DND-41 (cell line): Measurements from ENCODE around the gene SGK1.

Source experiments
- ATAC-seq: fragments of 200-7000 bp; cut with Tn5 transposase; 3 replicates; pipeline ENCODE4 v1.9.1; 2021; ENCODE audit warnings: low read depth; ENCODE audit not compliant: insufficient read depth
- DNase-seq: peaks from one replicate; pipeline ENCODE4 v3.0.0-alpha.2; 2020
- H2AFZ ChIP-seq: 2 replicates; pipeline ENCODE4 v1.6.0; 2012; ENCODE audit warnings: low read depth, low read length
- H3K27ac ChIP-seq: 2 replicates; pipeline ENCODE4 v1.5.1; 2012; ENCODE audit warnings: low read length, inconsistent platforms
- H3K27me3 ChIP-seq: fragments of 200-600 bp; sonication (generic); 2 replicates; pipeline ENCODE4 v1.6.0; 2012; ENCODE audit warnings: low read length, mild to moderate bottlenecking, inconsistent platforms; ENCODE audit not compliant: insufficient read depth, poor library complexity
- H3K36me3 ChIP-seq: 2 replicates; pipeline ENCODE4 v1.5.1; 2012; ENCODE audit warnings: low read length, inconsistent platforms; ENCODE audit not compliant: insufficient read depth
- H3K4me1 ChIP-seq: 2 replicates; pipeline ENCODE4 v1.5.1; 2012; ENCODE audit warnings: mild to moderate bottlenecking, low read length; ENCODE audit not compliant: insufficient read depth
- H3K4me2 ChIP-seq: 2 replicates; pipeline ENCODE4 v1.6.0; 2012; ENCODE audit warnings: mild to moderate bottlenecking, moderate library complexity, low read length, inconsistent platforms; ENCODE audit not compliant: insufficient read depth
- H3K4me3 ChIP-seq, 2 experiments: fragments of 200-600 bp in 1 of 2; shearing (Covaris generic) in 1 of 2; 2 replicates each; pipeline ENCODE4 v1.5.1; 2012 to 2016; ENCODE audit warnings: inconsistent platforms in 2 of 2, low read length in 2 of 2, mild to moderate bottlenecking in 2 of 2, low read depth in 1 of 2, moderate library complexity in 1 of 2
- H3K79me2 ChIP-seq: 2 replicates; pipeline ENCODE4 v1.6.0; 2012; ENCODE audit warnings: low read length, inconsistent platforms; ENCODE audit not compliant: insufficient read depth
- H3K9ac ChIP-seq: 2 replicates; pipeline ENCODE4 v1.6.0; 2012; ENCODE audit warnings: low read depth, mild to moderate bottlenecking, inconsistent platforms, low read length, moderate library complexity
- H3K9me3 ChIP-seq: 2 replicates; pipeline ENCODE4 v1.5.1; 2012; ENCODE audit warnings: low read length, moderate library complexity, mild to moderate bottlenecking, inconsistent platforms; ENCODE audit not compliant: insufficient read depth, severe bottlenecking
- H4K20me1 ChIP-seq: 2 replicates; pipeline ENCODE4 v1.6.0; 2012; ENCODE audit warnings: low read length; ENCODE audit not compliant: insufficient read depth
- EZH2 ChIP-seq: IDR thresholded peaks from 3 replicates; pipeline ENCODE4 v1.6.1; 2012; ENCODE audit warnings: borderline replicate concordance, low read depth, mild to moderate bottlenecking, moderate library complexity, low read length, inconsistent platforms; ENCODE audit not compliant: severe bottlenecking
- TF ChIP-seq, protein P1 (sequence below): IDR thresholded peaks from 2 replicates; pipeline ENCODE4 v1.5.1; 2012; ENCODE audit warnings: borderline replicate concordance, low read length, moderate library complexity, mild to moderate bottlenecking; ENCODE audit not compliant: poor library complexity, severe bottlenecking; ENCODE audit errors: extremely low read depth

Gene SGK1

DNA sequence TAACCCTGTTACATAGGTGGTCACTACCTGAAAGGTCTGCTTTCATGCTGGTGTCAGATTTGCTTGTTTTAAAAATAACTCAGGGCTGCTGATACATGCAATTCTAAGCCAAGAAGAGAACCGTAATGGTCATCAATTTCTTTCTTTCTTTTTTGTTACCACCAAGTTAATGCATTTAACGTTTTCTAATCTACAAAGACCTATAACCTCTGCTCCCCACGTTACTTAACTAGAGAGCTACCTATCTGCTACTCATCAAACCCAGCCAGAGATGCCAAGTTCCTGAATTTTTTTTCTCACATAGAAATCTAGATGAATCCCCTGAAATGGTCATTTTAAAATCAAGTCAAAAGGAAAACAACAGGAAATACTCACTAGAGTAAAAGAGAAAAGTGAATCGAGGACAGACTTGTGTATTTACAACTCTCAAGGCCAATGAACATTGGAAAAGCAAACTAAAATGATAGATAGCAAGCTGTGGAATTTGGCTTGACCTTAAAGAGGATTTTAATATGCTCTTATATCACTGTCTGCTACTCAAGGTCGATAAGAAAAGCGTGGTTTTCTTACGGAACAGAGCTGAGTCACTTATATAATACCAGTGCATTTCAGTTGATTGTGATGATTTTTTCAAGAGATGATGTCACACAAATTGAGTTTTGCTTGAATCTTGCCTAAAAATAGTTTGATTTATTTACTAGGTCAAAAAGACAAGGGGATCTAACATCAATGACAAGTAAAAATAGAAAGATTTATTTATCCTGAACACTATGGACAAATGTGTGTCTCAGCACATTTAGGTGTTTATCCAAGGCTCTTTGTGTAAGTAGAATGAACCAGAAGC, 67.9 kb downstream of the SGK1 start:
- DNase-seq (no peak), ATAC-seq (no peak)
- H3K4me1 ChIP-seq, result peaks cover 27% of the 10 kb centered on the region
- no peak overlapping the region for H3K4me3 ChIP-seq
- TF ChIP-seq, protein P1, sequence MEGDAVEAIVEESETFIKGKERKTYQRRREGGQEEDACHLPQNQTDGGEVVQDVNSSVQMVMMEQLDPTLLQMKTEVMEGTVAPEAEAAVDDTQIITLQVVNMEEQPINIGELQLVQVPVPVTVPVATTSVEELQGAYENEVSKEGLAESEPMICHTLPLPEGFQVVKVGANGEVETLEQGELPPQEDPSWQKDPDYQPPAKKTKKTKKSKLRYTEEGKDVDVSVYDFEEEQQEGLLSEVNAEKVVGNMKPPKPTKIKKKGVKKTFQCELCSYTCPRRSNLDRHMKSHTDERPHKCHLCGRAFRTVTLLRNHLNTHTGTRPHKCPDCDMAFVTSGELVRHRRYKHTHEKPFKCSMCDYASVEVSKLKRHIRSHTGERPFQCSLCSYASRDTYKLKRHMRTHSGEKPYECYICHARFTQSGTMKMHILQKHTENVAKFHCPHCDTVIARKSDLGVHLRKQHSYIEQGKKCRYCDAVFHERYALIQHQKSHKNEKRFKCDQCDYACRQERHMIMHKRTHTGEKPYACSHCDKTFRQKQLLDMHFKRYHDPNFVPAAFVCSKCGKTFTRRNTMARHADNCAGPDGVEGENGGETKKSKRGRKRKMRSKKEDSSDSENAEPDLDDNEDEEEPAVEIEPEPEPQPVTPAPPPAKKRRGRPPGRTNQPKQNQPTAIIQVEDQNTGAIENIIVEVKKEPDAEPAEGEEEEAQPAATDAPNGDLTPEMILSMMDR, result no peak
- no peaks in the 10 kb centered on the region for H4K20me1 ChIP-seq
- H3K36me3 ChIP-seq, result no peaks in the 10 kb centered on the region
- no peak overlapping the region for H2AFZ ChIP-seq
- H3K79me2 ChIP-seq, result no peaks in the 10 kb centered on the region
- no peak overlapping the region for H3K27ac ChIP-seq
- H3K4me2 ChIP-seq, result no peak overlapping the region
- H3K9ac ChIP-seq, result no peak overlapping the region
- H3K27me3 ChIP-seq, result no peaks in the 10 kb centered on the region
- H3K9me3 ChIP-seq, result no peaks in the 10 kb centered on the region

DNA sequence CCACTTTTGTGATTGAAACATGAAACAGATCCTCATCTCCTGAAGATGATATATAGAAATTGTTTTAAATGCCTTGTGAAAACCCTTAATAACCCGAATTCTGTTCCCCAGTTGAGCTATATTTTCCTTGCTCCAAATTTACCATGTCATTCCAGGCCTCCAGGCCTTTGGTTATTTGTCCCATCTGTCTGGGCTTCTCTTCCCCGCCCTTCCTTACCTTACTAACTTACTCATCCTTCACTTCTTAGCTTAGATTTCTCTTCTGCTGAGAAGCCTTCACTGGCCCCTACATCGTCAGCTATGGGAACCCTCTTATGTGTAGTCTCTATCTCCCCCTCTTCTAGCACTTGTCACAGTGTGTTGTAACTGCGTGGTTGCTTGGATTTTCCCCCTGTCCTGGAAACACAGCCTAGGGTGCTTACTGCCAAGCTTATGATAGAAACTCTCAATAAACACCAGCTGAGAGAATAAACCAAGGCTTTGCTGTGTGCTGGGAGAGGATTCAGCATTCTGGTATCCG, 68.6 kb downstream of the SGK1 start:
- no peak overlapping the region for H3K4me2 ChIP-seq
- no peak overlapping the region for H2AFZ ChIP-seq

DNA sequence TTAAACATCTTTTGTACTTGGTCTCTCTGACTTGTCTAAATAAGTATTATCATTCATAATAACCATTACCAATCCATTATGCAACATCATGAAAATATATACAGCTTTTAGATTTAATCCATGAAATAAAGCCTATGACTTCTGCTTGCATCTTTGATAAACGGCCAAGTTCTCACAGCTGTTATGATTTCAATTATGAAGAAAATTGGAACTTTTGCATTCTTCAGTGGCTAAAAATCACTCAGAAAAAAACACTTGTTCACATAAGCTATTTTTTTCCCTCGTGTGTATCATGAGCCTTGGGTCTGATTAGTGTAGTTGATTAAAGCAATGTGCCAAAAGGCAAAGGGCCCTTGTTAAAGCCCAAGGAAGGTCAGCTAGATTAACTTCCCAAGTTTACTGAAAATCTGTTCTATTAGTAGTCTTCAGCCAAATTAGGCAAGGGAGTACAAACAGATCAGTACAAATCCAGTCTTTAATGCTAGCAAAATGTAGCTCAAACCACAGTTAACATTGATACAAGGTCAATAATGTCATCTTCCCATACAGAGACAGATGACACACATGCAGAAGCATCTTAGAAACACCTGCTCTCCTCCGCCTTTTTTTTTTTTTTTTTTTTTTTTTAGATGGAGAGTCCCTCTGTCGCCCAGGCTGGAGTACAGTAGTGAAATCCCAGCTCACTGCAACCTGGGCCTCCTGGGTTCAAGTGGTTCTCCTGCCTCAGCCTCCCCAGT, 69.9 kb downstream of the SGK1 start:
- Histone ChIP-seq H3K9me3 (no peaks in the 10 kb centered on the region), H2AFZ (no peak overlapping the region), H3K27me3 (no peaks in the 10 kb centered on the region), H3K27ac (peak overlapping the region; percentile 38), H3K4me3 (no peak overlapping the region), H3K9ac (no peak overlapping the region), H4K20me1 (no peaks in the 10 kb centered on the region), H3K36me3 (no peaks in the 10 kb centered on the region), H3K4me2 (peak overlapping the region; percentile 44), H3K79me2 (no peaks in the 10 kb centered on the region), H3K4me1 (peaks cover 27% of the 10 kb centered on the region)
- no peak for TF ChIP-seq EZH2
- TF ChIP-seq, protein P1, result no peak
- no peak for DNase-seq
- ATAC-seq, result no peak

More for the DNA sequence above, 68.6 kb downstream of the SGK1 start:
- DNase-seq (no peak), ATAC-seq (no peak)
- Histone ChIP-seq H3K4me3 (no peak overlapping the region), H3K9me3 (no peaks in the 10 kb centered on the region), H3K27me3 (no peaks in the 10 kb centered on the region), H3K4me1 (peaks cover 27% of the 10 kb centered on the region), H3K36me3 (no peaks in the 10 kb centered on the region), H3K9ac (no peak overlapping the region), H4K20me1 (no peaks in the 10 kb centered on the region), H3K79me2 (no peaks in the 10 kb centered on the region), H3K27ac (no peak overlapping the region)
- no peak for TF ChIP-seq EZH2
- TF ChIP-seq, protein P1, result no peak
